ENCODE results near the gene GABARAPL1. TPM values are rescaled to one million over a fixed set of nuclear protein-coding genes. Genes with fewer than 3 reads are reported as not detected.
A peak's percentile ranks its signal among the peaks of the same experiment; 100 is the strongest.

The GABARAPL1 gene
- total and polyA plus RNA-seq, 2 of the 13 experiments (the other 11 are each of a cell fraction or from before 2014, with no cell fraction given) = 7.9 to 26.1 TPM

DNA sequence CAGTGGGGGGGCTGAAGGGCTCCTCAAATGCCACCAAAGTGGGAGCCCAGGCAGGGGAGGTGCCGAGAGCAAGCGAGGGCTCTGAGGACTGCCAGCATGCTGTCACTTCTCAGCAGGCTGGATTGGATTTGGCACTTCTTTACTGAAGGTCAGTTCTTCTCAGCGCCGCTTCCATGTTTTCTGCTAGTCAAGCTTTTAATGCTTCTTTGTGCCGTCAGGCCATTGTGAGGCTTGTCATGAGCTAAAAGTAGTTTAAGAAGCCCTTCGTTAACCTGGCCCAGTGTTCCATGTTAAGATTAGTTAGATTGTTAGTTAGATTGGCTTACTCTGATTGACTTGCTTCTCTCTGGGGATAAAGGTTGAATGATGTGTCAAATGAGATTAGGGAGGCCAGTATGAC, 13.4 kb downstream of the GABARAPL1 start (continued):
- TF ChIP-seq, protein P1, sequence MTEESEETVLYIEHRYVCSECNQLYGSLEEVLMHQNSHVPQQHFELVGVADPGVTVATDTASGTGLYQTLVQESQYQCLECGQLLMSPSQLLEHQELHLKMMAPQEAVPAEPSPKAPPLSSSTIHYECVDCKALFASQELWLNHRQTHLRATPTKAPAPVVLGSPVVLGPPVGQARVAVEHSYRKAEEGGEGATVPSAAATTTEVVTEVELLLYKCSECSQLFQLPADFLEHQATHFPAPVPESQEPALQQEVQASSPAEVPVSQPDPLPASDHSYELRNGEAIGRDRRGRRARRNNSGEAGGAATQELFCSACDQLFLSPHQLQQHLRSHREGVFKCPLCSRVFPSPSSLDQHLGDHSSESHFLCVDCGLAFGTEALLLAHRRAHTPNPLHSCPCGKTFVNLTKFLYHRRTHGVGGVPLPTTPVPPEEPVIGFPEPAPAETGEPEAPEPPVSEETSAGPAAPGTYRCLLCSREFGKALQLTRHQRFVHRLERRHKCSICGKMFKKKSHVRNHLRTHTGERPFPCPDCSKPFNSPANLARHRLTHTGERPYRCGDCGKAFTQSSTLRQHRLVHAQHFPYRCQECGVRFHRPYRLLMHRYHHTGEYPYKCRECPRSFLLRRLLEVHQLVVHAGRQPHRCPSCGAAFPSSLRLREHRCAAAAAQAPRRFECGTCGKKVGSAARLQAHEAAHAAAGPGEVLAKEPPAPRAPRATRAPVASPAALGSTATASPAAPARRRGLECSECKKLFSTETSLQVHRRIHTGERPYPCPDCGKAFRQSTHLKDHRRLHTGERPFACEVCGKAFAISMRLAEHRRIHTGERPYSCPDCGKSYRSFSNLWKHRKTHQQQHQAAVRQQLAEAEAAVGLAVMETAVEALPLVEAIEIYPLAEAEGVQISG (CRISPR knock-in tag; IDR thresholded peaks at IDR 0.05) = no peak

DNA sequence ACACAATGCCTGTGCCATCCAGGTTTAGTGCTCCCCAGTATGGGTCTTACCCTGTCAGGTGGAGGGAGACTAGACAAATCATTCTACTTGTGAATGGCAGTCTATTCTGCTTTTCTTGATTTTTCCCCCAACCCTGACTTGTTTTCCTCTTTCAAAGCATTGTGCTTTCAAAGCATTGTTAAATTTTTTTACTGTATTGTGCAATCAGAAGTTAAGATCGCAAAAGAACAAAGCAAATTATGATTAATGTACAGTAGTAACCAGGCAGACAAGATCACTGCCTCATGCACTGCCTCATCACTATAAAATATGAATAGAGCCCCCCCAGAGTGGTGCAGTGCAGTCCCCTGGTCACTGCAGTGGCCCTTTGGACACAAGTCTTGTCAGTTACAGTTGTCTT, 14.1 kb downstream of the GABARAPL1 start:
- ChIA-PET CTCF (ENCODE audit: low intra/inter-chr PET ratio, low total read pairs) (no interaction called here), POLR2A (no interaction called here)
- BruUV-seq (replicated peaks) = no TSS peak
- FAIRE-seq (no peak), DNase-seq (ENCODE audit: low spot score) (no peak), ATAC-seq (no peak)
- H2AFZ ChIP-seq (ENCODE audit: low read length) = no peak overlapping the region
- no peak overlapping the region for H3K4me2 ChIP-seq (ENCODE audit: low read depth, low read length)
- H3K79me2 ChIP-seq (ENCODE audit: insufficient read depth, low read length) = no peaks in the 10 kb centered on the region
- no peak overlapping the region for H3K27ac ChIP-seq (ENCODE audit: extremely low read length, insufficient read depth, low read length)
- H3K4me3 ChIP-seq (replicated peaks in 1 of 3; ENCODE audit: insufficient read depth in 1 of 3, low read depth in 2 of 3, low read length in 3 of 3) = no peak overlapping the region
- no peaks in the 10 kb centered on the region for H3K9me3 ChIP-seq (ENCODE audit: low read length)
- intact Hi-C loops (cut with micrococcal nuclease; ENCODE audit: unreplicated experiment) = no loop called here
- H3K9ac ChIP-seq (ENCODE audit: insufficient read depth, low read depth, low read length) = no peak overlapping the region
- in situ Hi-C loops (cut with HindIII; ENCODE audit: extremely low pct_ligation_motif_present, low pct_unique_long_range_greater_than_20kb) = no loop called here
- peaks cover 0 to 7% of the 10 kb centered on the region in 2 experiments; a peak in 2 of 5 replicates for H3K36me3 ChIP-seq (replicated peaks in 1 of 2; ENCODE audit: control insufficient read depth in 1 of 2, insufficient read depth in 2 of 2, low read length in 2 of 2)
- peak; percentile 45; the same call in 1 of the 2 replicates for TF ChIP-seq CEBPB (IDR thresholded peaks at IDR 0.05; ENCODE audit: borderline replicate concordance, low read depth, low read length)
- TF ChIP-seq, protein P2, sequence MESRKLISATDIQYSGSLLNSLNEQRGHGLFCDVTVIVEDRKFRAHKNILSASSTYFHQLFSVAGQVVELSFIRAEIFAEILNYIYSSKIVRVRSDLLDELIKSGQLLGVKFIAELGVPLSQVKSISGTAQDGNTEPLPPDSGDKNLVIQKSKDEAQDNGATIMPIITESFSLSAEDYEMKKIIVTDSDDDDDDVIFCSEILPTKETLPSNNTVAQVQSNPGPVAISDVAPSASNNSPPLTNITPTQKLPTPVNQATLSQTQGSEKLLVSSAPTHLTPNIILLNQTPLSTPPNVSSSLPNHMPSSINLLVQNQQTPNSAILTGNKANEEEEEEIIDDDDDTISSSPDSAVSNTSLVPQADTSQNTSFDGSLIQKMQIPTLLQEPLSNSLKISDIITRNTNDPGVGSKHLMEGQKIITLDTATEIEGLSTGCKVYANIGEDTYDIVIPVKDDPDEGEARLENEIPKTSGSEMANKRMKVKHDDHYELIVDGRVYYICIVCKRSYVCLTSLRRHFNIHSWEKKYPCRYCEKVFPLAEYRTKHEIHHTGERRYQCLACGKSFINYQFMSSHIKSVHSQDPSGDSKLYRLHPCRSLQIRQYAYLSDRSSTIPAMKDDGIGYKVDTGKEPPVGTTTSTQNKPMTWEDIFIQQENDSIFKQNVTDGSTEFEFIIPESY (CRISPR knock-in tag; IDR thresholded peaks at IDR 0.05) = no peak
- no peaks in the 10 kb centered on the region for H3K4me1 ChIP-seq (ENCODE audit: insufficient read depth, low read length)
- WGBS (ENCODE audit: low lambda C conversion rate) = 93% methylated on average over 1 of the region's 1 CpG
- no peaks in the 10 kb centered on the region for H4K20me1 ChIP-seq (ENCODE audit: insufficient read depth, low read length)
- no peaks in the 10 kb centered on the region for H3K27me3 ChIP-seq (ENCODE audit: control insufficient read depth in 1 of 2, insufficient read depth in 2 of 2, low read length in 2 of 2)
